Keratinocyte (primary cell): ENCODE measurements around the gene TOM1L1. TPM values are rescaled to one million over a fixed set of nuclear protein-coding genes. Genes with fewer than 3 reads are reported as not detected.

Experiments
- DNase-seq: peaks from one replicate; pipeline ENCODE4 v3.0.0-alpha.2; 2011; ENCODE audit warnings: low read depth, missing footprints, low spot score
- FAIRE-seq: peaks from 2 replicates; lab custom pipeline; 2011; peaks lifted over from hg19 to GRCh38; lab: Jason Lieb, UNC
- H2AFZ ChIP-seq: 2 replicates; pipeline ENCODE4 v1.6.0; 2012; ENCODE audit warnings: low read length, control low read depth, inconsistent platforms; ENCODE audit not compliant: control insufficient read depth
- H3K27ac ChIP-seq: 2 replicates; pipeline ENCODE4 v1.5.1; 2011; ENCODE audit warnings: low read length; ENCODE audit not compliant: control insufficient read depth, insufficient read depth
- H3K27me3 ChIP-seq: 3 replicates; pipeline ENCODE4 v1.6.0; 2011; ENCODE audit warnings: low read length; ENCODE audit not compliant: control insufficient read depth, insufficient read depth; ENCODE audit errors: extremely low read depth
- H3K36me3 ChIP-seq, 2 experiments: 2 replicates in 1 of 2; 3 replicates in 1 of 2; pipeline ENCODE4 v1.5.1; 2011; ENCODE audit warnings: low read length in 2 of 2, mild to moderate bottlenecking in 1 of 2; ENCODE audit not compliant: control insufficient read depth in 2 of 2, insufficient read depth in 2 of 2; ENCODE audit errors: extremely low read depth in 1 of 2
- H3K4me1 ChIP-seq: 3 replicates; pipeline ENCODE4 v1.5.1; 2011; ENCODE audit warnings: low read length; ENCODE audit not compliant: control insufficient read depth, insufficient read depth; ENCODE audit errors: extremely low read depth
- H3K4me2 ChIP-seq: 3 replicates; pipeline ENCODE4 v1.6.0; 2011; ENCODE audit warnings: low read depth, low read length; ENCODE audit not compliant: control insufficient read depth, insufficient read depth; ENCODE audit errors: extremely low read depth
- H3K4me3 ChIP-seq, 3 experiments: fragments of 200-600 bp in 1 of 3; sonication (generic) in 1 of 3; 2 replicates in 2 of 3; 3 replicates in 1 of 3; pipeline ENCODE4 v1.5.1; 2011 to 2016; ENCODE audit warnings: low read length in 3 of 3, mild to moderate bottlenecking in 3 of 3, control low read depth in 2 of 3, inconsistent platforms in 1 of 3, low read depth in 1 of 3, mixed read lengths in 1 of 3, mixed run types in 1 of 3, moderate library complexity in 1 of 3; ENCODE audit not compliant: control insufficient read depth in 2 of 3, insufficient read depth in 2 of 3; ENCODE audit errors: extremely low read depth in 1 of 3
- H3K79me2 ChIP-seq: 2 replicates; pipeline ENCODE4 v1.6.0; 2012; ENCODE audit warnings: low read length; ENCODE audit not compliant: control insufficient read depth, insufficient read depth
- H3K9ac ChIP-seq: 3 replicates; pipeline ENCODE4 v1.6.0; 2011; ENCODE audit warnings: low read length; ENCODE audit not compliant: control insufficient read depth, insufficient read depth; ENCODE audit errors: extremely low read depth
- H3K9me1 ChIP-seq: 3 replicates; pipeline ENCODE4 v1.6.0; 2011; ENCODE audit warnings: low read length; ENCODE audit not compliant: control insufficient read depth, insufficient read depth; ENCODE audit errors: extremely low read depth
- H3K9me3 ChIP-seq: 2 replicates; pipeline ENCODE4 v1.5.1; 2012; ENCODE audit warnings: low read depth, low read length; ENCODE audit not compliant: control insufficient read depth
- H4K20me1 ChIP-seq: 3 replicates; pipeline ENCODE4 v1.6.0; 2011; ENCODE audit warnings: low read length; ENCODE audit not compliant: control insufficient read depth, insufficient read depth; ENCODE audit errors: extremely low read depth
- EZH2 ChIP-seq: IDR thresholded peaks from one replicate; pipeline ENCODE4 v1.6.1; 2012; ENCODE audit warnings: inconsistent platforms, mild to moderate bottlenecking, low read length, moderate library complexity
- dilution Hi-C: fragments of 300-500 bp; cut with MboI; formaldehyde crosslinking; loops from one replicate; pipeline ENCODE4 v1.7.0; 2020; ENCODE audit warnings: low sequenced_read_pairs; ENCODE audit not compliant: extremely low pct_ligation_motif_present
- polyA plus RNA-seq, 5 experiments: library from polyadenylated mRNA; depleted of rRNA in 3 of 5; stranded (reverse) in 3 of 5; stranded (forward) in 1 of 5; unstranded in 1 of 5; fragments of >200 nt; gene quantifications; 1 replicate in 1 of 5; 2 replicates in 3 of 5; 3 replicates in 1 of 5; pipeline versions ENCODE4 v1.2.1 to v1.2.3, GENCODE V29; 2011 to 2012; ENCODE audit warnings: missing spikeins in 2 of 5, low read depth in 1 of 5, low replicate concordance in 1 of 5
- TF ChIP-seq, protein P1 (sequence below), 3 experiments: IDR thresholded peaks in 1 of 3; conservative IDR thresholded peaks in 1 of 3; optimal IDR thresholded peaks in 1 of 3; 2 replicates in 2 of 3; 3 replicates in 1 of 3; pipeline versions ENCODE3 to v1.5.1; 2011; ENCODE audit warnings: low read length in 3 of 3, mild to moderate bottlenecking in 3 of 3, moderate library complexity in 2 of 3, control low read depth in 1 of 3, inconsistent platforms in 1 of 3; ENCODE audit not compliant: insufficient read depth in 2 of 3; ENCODE audit errors: extremely low read depth in 1 of 3

TOM1L1 gene
- polyA plus RNA-seq, 1 donor (not counting 4 experiments of a cell fraction or from before 2014, with no cell fraction given): 90.1 TPM

DNA sequence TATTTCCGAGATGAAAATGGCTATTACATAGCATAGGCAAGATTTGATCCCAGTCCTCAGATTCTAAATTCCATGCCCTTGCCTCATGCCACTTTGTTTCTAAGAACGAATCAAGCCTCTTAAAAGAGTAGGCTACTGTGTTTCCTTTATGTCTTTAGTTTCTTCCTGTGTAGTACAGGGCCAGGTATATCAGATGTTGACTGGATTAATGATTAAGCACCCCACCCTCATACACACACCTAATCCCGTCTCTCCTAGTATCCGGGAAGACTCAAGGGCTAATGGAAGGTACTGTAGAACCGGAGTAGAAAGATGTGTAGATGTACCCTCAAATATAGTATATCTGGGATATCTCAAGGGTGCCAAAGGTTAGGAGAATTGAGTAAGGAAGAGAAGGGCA lies 6.7 kb downstream of the TOM1L1 start:
- TF ChIP-seq, protein P1, sequence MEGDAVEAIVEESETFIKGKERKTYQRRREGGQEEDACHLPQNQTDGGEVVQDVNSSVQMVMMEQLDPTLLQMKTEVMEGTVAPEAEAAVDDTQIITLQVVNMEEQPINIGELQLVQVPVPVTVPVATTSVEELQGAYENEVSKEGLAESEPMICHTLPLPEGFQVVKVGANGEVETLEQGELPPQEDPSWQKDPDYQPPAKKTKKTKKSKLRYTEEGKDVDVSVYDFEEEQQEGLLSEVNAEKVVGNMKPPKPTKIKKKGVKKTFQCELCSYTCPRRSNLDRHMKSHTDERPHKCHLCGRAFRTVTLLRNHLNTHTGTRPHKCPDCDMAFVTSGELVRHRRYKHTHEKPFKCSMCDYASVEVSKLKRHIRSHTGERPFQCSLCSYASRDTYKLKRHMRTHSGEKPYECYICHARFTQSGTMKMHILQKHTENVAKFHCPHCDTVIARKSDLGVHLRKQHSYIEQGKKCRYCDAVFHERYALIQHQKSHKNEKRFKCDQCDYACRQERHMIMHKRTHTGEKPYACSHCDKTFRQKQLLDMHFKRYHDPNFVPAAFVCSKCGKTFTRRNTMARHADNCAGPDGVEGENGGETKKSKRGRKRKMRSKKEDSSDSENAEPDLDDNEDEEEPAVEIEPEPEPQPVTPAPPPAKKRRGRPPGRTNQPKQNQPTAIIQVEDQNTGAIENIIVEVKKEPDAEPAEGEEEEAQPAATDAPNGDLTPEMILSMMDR (optimal IDR thresholded peaks at IDR 0.05 in 1 of 3, IDR thresholded peaks at IDR 0.05 in 1 of 3, conservative IDR thresholded peaks at IDR 0.05 in 1 of 3; ENCODE audit: extremely low read depth in 1 of 3, insufficient read depth in 2 of 3, low read length in 3 of 3): no peak
- no peak for TF ChIP-seq EZH2
- no peaks in the 10 kb centered on the region for H3K4me1 ChIP-seq
- H3K27ac ChIP-seq: no peak overlapping the region
- H3K9me1 ChIP-seq: no peaks in the 10 kb centered on the region
- dilution Hi-C loops: no loop called here
- H2AFZ ChIP-seq: no peak overlapping the region
- H3K9me3 ChIP-seq: no peaks in the 10 kb centered on the region
- no peak overlapping the region for H3K4me2 ChIP-seq
- H3K79me2 ChIP-seq: peaks cover 61% of the 10 kb centered on the region
- H3K4me3 ChIP-seq: no peak overlapping the region
- H3K9ac ChIP-seq: no peak overlapping the region
- FAIRE-seq (no peak), DNase-seq (no peak)
- H3K27me3 ChIP-seq: no peaks in the 10 kb centered on the region
- peaks cover 2% of the 10 kb centered on the region for H4K20me1 ChIP-seq
- peaks cover 17 to 24% of the 10 kb centered on the region in 2 experiments for H3K36me3 ChIP-seq

- Histone ChIP-seq H3K27me3 (no peaks in the 10 kb centered on the region), H4K20me1 (peaks cover 2% of the 10 kb centered on the region), H3K27ac (no peak overlapping the region), H2AFZ (no peak overlapping the region), H3K9me3 (no peaks in the 10 kb centered on the region), H3K36me3 (peaks cover 22 to 30% of the 10 kb centered on the region in 2 experiments), H3K9me1 (no peaks in the 10 kb centered on the region), H3K4me1 (no peaks in the 10 kb centered on the region), H3K4me2 (no peak overlapping the region), H3K79me2 (peaks cover 57% of the 10 kb centered on the region), H3K4me3 (no peak overlapping the region), H3K9ac (no peak overlapping the region)
- dilution Hi-C loops: no loop called here
- DNase-seq (no peak), FAIRE-seq (no peak)
- TF ChIP-seq, protein P1 (optimal IDR thresholded peaks at IDR 0.05 in 1 of 3, IDR thresholded peaks at IDR 0.05 in 1 of 3, conservative IDR thresholded peaks at IDR 0.05 in 1 of 3; ENCODE audit: extremely low read depth in 1 of 3, insufficient read depth in 2 of 3, low read length in 3 of 3): no peak
- no peak for TF ChIP-seq EZH2
Observed at GRCh38 chr17:54909766-54910165, 9.1 kb downstream of the TOM1L1 start.
